Cortex of kidney (tissue), 1 donor: Measurements from ENCODE around the gene EPS8L2.

Experiments used
- DNase-seq: peaks from one replicate; lab custom pipeline; 2025; lab: John Stamatoyannopoulos, UW

Gene EPS8L2

DNA sequence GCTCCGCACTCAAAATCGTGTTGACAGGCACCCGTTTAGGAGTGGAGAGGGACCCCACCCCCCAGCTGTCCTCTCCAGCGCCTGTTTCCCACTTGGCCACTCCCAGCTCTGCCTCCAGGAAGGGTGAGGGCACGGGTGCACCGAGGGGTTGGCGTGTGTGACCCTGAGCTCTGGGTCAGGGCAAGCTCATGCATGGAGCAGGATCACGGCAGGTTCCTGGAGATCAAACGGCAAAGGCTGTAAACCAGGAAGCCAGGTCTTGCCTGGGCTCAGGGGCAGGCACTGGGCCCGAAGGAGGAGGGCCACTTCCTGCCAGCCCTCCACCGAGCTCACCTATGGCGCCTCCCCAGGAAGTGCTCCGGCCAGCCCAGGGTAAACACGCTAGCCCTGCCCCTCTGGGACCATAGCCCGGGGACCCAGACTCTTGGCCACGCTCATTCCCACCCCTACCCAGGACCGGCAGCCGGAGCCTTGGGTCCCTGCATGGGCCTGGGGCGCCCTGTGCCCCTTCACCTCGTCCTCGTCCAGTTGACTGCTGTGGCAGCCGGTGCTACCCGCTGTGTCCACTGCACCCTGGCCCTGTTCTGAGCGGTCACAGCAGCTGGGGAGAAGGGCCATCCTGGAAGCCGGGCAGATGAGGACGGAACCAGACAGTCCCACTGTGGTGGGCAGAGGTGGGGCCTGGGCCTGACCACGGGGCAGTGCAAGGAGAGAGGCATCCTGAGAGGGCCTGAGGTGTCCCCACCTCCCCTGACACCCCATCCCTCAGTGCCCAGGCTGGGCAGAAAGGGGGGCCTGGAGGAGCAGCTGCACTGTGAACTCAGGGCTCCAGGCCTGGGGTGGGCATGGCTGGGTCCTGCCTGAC lies 1.0 kb upstream of the EPS8L2 start:
- DNase-seq, result no peak

DNA sequence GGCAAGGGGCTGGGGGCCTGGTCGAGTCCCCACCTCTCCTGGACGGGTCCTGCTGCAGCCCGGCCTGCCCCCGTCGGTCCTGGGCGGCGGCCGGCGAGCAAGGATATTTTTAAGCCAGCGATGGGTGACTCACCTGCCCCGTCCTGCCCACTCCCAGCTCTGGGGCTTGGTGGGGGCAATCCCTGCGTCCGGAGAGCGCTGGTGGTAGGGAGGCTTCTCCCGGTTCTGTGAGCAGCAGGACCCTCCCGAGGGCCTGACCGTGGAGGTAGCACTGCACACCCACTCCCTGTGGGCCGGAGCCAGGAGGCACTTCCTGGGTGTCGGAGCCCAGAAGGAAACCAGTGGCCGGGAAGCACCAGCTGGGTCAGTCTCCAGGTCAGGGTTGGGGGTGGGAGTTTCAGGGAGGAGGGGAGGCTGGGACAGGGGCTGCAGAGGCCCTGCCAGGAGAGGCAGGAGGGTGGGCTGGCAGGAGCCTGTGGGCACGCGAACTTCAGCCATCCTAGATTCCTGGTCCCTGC lies 467 bp downstream of the EPS8L2 start:
- no peak for DNase-seq

DNA sequence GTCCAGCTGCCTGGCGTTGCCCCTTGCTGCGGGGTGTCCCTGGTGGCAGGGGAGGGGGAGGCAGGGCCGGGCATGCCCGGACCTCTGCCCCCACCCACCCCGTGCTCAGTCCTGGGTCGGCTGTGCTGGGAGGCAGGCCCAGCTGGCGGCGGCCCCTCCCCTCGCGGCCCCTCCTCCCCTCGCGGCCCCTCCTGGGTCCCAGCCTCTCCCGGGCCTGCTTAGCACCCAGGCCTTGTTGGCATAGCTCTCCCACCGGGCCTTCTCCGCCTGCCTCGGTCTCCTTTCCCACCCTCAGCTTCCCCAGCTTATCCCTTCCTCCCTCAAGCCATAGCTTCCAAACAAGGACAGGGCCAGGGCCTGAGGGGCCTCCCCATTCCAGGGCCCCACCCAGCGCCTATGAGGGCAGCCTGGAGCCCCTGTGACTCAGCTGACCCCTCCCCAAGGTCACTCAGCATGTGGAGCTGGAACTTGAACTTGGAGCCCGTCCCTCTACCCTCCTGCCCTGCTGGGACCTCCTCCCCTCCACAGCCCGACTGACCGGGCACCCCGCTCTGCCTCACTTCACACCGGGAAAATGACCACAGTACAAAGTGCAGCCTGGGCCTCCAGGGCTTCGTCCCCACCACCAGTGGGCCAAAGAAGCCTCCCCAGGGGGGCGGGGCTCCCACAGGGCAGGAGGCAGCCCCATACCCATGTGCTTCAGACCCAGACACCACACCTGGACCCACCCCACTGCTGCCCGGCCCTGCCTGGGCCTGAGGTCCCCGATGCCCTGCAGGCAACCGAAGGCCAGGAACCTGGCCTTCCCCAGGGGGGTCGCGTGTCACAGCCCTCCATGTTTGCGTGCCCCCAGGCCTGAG lies 1.2 kb downstream of the EPS8L2 start:
- DNase-seq, result no peak

DNA sequence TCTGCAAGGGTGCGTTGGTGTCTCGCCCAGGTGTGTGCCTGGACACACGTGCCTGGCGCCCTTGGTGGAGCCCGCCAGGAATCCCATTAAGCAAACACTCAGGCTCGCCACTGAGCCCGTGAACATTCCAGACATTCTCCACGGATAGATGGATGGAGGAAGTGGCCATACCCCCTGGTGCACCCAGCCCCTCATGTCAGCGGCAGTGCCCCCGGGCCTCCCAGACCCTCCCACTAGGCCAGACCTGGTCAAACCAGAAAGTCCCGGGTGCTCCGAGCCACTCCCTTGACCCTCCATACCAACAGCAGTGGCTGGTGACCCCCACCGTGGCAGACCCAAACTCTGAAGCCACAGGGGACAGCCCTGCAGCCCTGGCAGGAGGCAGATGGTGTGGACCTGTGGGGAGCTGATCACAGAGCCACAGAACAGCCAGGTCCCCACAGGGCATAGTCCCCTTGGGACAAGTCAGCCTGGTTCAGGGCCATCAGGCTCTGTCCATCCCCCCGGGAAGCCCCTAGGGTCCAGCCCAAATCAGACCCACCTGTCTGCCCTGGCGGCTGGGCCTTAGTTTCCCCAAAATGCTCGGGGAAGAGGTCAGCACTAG lies 1.9 kb downstream of the EPS8L2 start:
- DNase-seq, result no peak

GRCh38 chr11:708511-708910 lies 2.5 kb downstream of the EPS8L2 start:
- DNase-seq, result no peak

- DNase-seq, result no peak
These were observed 3.3 kb downstream of the EPS8L2 start for GRCh38 chr11:709109-709997.

- DNase-seq, result no peak
These were observed 8.4 kb downstream of the EPS8L2 start for GRCh38 chr11:714436-714835.

- no peak for DNase-seq
These were observed 13.4 kb downstream of the EPS8L2 start for GRCh38 chr11:719214-720016.

DNA sequence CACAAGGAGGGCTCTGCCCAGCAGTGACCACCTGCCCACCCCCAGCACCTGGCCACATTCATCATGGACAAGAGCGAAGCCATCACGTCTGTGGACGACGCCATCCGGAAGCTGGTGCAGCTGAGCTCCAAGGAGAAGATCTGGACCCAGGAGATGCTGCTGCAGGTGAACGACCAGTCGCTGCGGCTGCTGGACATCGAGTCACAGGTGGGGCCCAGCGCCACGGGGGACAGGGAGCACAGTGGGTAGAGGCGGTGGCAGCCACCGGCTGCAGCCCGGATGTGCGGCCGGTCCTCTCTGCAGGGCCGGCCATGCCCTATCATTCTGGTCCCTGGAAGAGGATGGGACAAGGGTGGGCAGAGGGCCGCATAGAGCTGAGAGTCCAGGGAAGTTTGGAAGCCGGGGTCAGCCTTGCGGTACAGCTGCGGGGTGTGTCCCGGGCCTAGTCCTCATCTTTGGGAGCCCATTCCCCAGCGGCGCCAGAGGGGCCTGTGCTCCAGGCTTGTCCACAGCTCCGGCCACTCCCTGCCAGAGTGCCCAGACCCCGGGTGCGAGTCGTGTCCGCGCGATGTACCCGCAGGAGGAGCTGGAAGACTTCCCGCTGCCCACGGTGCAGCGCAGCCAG lies 14.1 kb downstream of the EPS8L2 start:
- DNase-seq, result no peak

DNA sequence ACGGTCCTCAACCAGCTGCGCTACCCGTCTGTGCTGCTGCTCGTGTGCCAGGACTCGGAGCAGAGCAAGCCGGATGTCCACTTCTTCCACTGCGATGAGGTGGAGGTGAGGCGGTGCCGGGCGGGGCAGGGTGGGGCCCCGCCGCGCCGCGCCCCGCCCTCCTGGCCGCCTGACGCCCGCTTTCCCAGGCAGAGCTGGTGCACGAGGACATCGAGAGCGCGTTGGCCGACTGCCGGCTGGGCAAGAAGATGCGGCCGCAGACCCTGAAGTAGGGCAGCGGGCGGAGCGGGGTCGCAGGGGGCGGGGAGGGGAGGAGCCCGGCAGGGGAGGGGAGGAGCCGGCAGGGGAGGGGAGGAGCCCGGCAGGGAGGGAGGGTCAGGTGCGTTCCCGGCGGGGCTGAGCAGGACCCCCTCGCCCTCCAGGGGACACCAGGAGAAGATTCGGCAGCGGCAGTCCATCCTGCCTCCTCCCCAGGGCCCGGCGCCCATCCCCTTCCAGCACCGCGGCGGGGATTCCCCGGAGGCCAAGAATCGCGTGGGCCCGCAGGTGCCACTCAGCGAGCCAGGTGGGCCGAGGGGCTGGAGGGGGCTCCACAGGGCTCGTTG lies 14.7 kb downstream of the EPS8L2 start:
- no peak for DNase-seq

DNA sequence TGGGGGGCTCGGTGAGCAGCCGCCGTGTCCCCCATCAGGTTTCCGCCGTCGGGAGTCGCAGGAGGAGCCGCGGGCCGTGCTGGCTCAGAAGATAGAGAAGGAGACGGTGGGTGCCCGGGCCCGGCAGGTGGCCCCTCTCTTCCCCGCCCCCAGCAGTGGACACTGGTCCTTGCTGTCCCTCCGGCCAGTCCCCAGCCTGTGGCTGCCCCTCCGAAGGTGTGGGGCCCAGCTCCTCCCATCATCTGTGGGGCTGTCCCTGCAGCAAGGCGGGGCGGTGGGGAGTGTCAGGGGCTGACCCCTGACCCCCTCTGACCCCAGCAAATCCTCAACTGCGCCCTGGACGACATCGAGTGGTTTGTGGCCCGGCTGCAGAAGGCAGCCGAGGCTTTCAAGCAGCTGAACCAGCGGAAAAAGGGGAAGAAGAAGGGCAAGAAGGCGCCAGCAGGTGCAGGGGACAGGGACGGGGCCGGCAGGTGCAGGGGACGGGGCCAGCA lies 15.3 kb downstream of the EPS8L2 start:
- DNase-seq, result no peak

DNA sequence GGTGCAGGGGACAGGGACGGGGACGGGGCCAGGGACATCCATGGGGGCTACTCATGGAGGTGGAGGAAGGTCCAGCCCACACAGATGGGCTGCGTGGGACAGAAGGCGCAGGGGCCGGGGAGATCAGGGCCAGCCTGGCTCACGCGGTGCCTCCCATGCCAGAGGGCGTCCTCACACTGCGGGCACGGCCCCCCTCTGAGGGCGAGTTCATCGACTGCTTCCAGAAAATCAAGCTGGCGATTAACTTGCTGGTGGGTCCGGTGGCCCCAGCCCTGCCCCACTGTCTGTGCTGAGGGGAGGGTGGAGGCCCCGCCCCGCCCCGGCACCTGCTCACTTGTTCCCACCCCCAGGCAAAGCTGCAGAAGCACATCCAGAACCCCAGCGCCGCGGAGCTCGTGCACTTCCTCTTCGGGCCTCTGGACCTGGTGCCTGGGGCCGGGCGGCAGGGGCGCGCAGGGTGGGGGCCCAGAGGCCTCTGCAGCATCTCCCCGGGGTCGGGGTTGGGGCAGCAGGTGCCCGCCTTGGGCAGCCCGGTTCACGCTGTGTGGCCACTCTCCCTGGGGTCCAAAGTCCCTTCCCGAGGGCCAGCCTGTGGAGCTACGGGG lies 15.8 kb downstream of the EPS8L2 start:
- DNase-seq, result no peak

DNA sequence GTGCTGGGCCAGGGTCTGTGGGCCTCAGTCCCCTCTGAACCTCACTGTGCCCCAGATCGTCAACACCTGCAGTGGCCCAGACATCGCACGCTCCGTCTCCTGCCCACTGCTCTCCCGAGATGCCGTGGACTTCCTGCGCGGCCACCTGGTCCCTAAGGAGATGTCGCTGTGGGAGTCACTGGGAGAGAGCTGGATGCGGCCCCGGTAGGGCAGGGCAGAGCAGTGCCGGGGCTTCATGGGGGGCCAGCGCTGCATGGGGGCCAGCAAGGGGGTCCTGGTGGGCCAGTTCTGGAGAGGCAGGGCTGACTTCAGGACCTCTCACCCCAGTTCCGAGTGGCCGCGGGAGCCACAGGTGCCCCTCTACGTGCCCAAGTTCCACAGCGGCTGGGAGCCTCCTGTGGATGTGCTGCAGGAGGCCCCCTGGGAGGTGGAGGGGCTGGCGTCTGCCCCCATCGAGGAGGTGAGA lies 16.3 kb downstream of the EPS8L2 start:
- no peak for DNase-seq

GRCh38 chr11:723120-723883 lies 17.3 kb downstream of the EPS8L2 start:
- no peak for DNase-seq

DNA sequence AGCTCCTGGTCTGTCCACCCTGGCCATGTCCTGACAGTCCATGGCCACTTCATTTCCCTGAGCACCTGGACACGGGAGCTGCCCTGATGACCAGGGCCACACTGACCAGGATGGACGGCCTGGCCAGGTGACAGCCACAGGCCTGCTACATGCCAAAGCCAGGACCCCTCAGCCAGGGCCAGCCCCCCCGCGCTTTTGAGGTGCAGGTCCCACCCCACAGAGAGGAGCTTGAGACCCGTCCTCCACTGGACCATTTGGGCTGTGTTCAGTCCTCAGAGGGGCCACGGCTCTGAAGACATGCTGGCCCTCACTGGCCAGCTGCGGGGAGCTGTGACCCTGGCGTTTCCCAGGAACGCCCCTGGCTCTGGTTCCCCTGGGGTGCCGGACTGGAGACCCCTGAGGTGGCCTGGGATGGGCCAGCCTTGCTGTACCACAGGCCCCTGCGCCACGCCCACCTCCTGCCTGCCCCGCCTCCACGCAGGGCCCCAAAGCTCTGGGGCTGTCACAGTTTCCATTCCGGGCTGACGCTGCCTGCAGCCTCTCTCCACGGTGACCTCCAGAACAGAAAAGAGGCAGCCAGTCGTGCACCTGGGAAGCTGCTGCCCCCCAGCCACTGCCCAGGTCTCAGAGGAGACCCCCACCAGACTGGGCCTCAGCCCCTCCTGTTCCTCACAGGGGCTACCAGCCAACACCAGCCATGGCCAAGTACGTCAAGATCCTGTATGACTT lies 18.2 kb downstream of the EPS8L2 start:
- no peak for DNase-seq

DNA sequence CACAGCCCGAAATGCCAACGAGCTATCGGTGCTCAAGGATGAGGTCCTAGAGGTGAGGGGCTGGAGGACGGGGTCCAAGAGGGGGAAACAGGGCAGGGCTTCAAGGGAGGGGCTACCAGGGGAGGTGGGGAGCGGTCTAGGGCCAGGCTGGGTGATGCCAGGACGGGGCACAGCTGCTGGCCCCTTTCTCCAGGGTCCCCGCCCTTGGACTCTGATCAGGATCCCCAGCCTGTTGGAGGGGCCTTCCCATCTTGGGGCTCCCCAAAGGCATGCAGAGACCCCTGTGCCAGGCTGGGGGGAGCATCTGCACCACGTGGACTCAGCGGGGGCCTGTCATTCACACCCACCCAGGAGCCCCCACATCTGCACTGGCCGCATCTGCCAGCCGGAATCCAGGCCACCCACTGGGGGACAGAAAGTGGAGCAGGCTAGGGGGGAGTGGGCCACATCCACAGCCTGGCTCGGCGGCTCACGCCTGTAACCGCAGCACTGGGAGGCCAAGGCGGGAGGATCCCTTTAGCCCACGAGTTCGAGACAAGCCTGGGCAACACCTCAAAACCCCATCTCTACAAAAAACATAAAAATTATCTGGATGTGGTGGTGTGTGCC lies 18.9 kb downstream of the EPS8L2 start:
- DNase-seq, result no peak

DNA sequence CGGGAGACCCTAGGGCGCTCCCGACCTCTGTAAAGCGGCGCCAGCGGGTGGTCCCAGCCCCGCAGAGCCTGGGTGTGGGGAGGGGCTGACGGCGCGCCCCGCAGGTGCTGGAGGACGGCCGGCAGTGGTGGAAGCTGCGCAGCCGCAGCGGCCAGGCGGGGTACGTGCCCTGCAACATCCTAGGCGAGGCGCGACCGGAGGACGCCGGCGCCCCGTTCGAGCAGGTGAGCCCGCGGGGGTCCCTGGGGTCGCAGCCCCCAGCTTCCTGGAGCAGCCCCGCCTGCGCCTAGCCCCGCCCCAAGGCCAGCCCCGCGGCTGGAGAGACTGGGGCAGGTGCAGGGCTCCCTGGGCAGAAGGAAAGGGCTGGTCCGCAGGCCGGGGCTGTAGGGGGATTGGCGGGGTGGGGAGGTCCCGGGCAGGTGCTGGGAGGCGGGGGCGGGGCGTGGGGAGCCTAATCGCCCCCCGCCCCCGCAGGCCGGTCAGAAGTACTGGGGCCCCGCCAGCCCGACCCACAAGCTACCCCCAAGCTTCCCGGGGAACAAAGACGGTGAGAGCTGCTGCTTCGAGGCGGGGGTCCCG lies 19.7 kb downstream of the EPS8L2 start:
- no peak for DNase-seq
